ENCODE data around the gene BACE1. TPM values are rescaled to one million over a fixed set of nuclear protein-coding genes. Genes with fewer than 3 reads are reported as not detected.

Gene BACE1
- total RNA-seq, 2 donors from 2014 or later = 12.4 to 28.4 TPM

GRCh38 chr11:117318738-117319137 lies 2.7 kb upstream of the BACE1 start:
- Histone ChIP-seq H3K4me1 (replicated peaks) (peaks cover 10% of the 10 kb centered on the region), H3K4me3 (no peak overlapping the region), H3K27ac (no peak overlapping the region), H3K9me3 (no peaks in the 10 kb centered on the region), H3K27me3 (replicated peaks; ENCODE audit: insufficient read depth) (no peaks in the 10 kb centered on the region), H3K36me3 (no peaks in the 10 kb centered on the region)
- intact Hi-C loops (cut with DNase I) = no loop called here
- no peak for DNase-seq (ENCODE audit: low spot score)
- TF ChIP-seq POLR2A (IDR thresholded peaks at IDR 0.05) (no peak), CTCF (IDR thresholded peaks at IDR 0.05) (no peak), POLR2AphosphoS5 (IDR thresholded peaks at IDR 0.05) (no peak)
- WGBS = 83% methylated on average over 7 of the region's 7 CpGs

- H3K27ac ChIP-seq = peak overlapping the region; percentile 5 to 66
- WGBS = 4% methylated on average over 28 of the region's 62 CpGs
- H3K36me3 ChIP-seq = no peaks in the 10 kb centered on the region
- peak overlapping the region; percentile 79 to 86 for H3K4me3 ChIP-seq
- H3K27me3 ChIP-seq (replicated peaks; ENCODE audit: insufficient read depth) = no peaks in the 10 kb centered on the region
- TF ChIP-seq POLR2A (IDR thresholded peaks at IDR 0.05) (no peak), CTCF (IDR thresholded peaks at IDR 0.05) (no peak), POLR2AphosphoS5 (IDR thresholded peaks at IDR 0.05) (no peak)
- no peak for DNase-seq (ENCODE audit: low spot score)
- H3K4me1 ChIP-seq (replicated peaks) = peaks cover 10% of the 10 kb centered on the region
- intact Hi-C loops (cut with DNase I) = loop anchor here (2.0 kb wide), 1 partner anchor 83 kb away; the partner anchor contains the start of genes PCSK7 and RNF214
- no peaks in the 10 kb centered on the region for H3K9me3 ChIP-seq
Observed at GRCh38 chr11:117315285-117316196, 515 bp downstream of the BACE1 start.

DNA sequence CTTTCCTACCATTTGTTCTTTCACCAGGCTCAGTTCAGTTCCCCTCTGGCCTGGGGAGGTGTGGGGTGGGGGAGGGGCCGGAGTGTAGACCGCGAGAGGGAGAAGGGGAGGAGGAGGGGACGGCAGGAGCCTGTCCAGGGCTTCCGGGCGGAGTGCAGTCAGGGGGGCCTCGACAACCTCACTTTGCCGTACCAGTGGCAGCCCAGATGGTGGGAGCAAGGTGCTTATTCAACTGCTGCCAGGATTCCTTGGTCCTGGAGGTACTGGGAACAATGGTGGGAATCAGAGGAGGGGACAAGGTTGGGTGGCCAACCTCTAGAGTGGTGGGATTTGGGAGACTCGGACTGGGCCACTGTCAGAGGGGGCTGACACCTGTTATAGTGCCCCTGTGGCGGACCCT lies 1.2 kb downstream of the BACE1 start:
- Histone ChIP-seq H3K27me3 (replicated peaks; ENCODE audit: insufficient read depth) (no peaks in the 10 kb centered on the region), H3K4me1 (replicated peaks) (peaks cover 10% of the 10 kb centered on the region), H3K36me3 (no peaks in the 10 kb centered on the region), H3K27ac (no peak overlapping the region), H3K4me3 (peak overlapping the region; percentile 79 to 86), H3K9me3 (no peaks in the 10 kb centered on the region)
- DNase-seq (ENCODE audit: low spot score) = no peak
- 11% methylated on average over 10 of the region's 10 CpGs for WGBS
- intact Hi-C loops (cut with DNase I) = no loop called here
- TF ChIP-seq POLR2A (IDR thresholded peaks at IDR 0.05) = no peak
- no peak for TF ChIP-seq POLR2AphosphoS5 (IDR thresholded peaks at IDR 0.05)
- no peak for TF ChIP-seq CTCF (IDR thresholded peaks at IDR 0.05)

DNA sequence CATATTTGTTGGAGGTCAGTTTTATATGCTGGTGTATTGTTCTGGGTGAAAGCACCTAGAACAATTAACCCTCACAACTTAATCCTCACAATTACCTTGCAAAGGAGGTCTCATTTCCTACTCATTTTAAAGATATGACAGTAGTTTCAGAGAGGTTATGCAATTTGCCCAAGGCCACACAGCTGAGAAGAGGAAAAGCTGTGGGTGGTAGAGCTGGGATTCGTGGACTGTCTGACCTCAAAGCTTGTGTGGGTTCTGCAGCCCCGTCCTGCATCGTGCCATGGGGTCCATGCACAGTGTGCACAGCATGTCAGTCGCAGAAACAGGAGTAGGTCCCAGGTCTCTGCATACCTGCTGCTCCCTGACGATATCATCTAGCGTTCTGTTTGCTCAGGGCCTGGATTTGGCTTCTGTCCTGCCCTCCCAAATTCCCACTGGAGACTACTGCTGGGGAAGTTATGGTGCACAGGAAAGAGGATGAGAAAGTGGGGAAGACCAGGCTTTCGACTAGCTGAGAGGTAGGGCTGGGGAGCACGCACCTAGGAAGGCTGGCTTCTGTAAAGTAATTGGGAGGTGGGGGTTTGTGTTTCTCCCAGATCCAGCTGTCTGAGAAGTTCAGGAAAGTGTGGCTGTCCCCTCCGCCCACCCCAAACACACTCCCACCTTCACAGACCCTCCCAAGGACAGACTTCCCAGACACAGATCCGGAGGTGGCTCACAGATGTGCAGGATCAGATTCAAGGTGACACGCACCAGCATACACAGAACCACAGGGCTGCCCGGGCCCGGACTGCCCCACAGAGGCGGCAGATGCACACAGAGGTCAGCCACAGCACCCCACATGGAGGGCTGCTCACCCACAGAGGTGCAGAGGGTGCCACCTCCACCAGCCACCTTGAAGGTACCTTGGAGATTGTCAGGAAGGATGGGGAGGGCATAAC lies 2.0 kb downstream of the BACE1 start:
- Histone ChIP-seq H3K27ac (no peak overlapping the region), H3K4me3 (no peak overlapping the region), H3K4me1 (replicated peaks) (peaks cover 10% of the 10 kb centered on the region), H3K27me3 (replicated peaks; ENCODE audit: insufficient read depth) (no peaks in the 10 kb centered on the region), H3K9me3 (no peaks in the 10 kb centered on the region), H3K36me3 (no peaks in the 10 kb centered on the region)
- WGBS = 60% methylated on average over 14 of the region's 14 CpGs
- TF ChIP-seq POLR2AphosphoS5 (IDR thresholded peaks at IDR 0.05) (no peak), POLR2A (IDR thresholded peaks at IDR 0.05) (no peak), CTCF (IDR thresholded peaks at IDR 0.05) (no peak)
- DNase-seq (ENCODE audit: low spot score) = no peak
- intact Hi-C loops (cut with DNase I) = no loop called here
